C4-2B (cell line): Measurements from ENCODE around the gene PRIM1.

Experiments used
- ZFX ChIP-seq: fragments of 450-650 bp; IDR thresholded peaks from 2 replicates; pipeline ENCODE4 v1.6.1; 2017
- TF ChIP-seq, protein P1 (sequence below): fragments of 450-650 bp; conservative IDR thresholded peaks from 2 replicates; pipeline ENCODE4 v1.5.1; 2017; ENCODE audit warnings: mild to moderate bottlenecking

DNA sequence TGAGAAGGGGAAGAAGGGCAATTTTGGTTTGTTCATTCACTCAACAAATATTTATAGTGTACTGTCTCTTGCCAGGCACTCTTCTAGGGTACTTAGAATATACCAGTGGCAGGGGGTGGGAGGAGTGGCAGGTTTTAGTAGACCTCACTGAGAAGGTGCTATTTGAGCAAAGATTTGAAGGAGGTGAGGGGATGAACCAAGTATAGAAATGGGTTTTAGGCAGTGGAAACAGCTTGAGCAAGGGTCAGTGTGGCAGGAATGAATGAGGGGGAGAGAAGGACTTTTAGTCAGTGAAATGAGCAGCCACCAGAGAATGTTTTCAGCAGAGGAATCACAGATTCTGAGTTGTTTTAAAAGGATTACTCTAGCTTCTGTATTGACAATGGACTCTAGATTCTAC is 2.3 kb downstream of the PRIM1 start:
- TF ChIP-seq, protein P1, sequence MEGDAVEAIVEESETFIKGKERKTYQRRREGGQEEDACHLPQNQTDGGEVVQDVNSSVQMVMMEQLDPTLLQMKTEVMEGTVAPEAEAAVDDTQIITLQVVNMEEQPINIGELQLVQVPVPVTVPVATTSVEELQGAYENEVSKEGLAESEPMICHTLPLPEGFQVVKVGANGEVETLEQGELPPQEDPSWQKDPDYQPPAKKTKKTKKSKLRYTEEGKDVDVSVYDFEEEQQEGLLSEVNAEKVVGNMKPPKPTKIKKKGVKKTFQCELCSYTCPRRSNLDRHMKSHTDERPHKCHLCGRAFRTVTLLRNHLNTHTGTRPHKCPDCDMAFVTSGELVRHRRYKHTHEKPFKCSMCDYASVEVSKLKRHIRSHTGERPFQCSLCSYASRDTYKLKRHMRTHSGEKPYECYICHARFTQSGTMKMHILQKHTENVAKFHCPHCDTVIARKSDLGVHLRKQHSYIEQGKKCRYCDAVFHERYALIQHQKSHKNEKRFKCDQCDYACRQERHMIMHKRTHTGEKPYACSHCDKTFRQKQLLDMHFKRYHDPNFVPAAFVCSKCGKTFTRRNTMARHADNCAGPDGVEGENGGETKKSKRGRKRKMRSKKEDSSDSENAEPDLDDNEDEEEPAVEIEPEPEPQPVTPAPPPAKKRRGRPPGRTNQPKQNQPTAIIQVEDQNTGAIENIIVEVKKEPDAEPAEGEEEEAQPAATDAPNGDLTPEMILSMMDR: no peak
- no peak for TF ChIP-seq ZFX
